ENCODE measurements around the gene SPIRE2.

Gene SPIRE2

GRCh38 chr16:89918453-89919347 lies 90.4 kb downstream of the SPIRE2 start, which contains the start of gene MC1R:
Gene MC1R, plus strand, starts transcription at chr16:89918862. Its CDS starts 397 bp downstream, at chr16:89919259.
- DNase-seq, result no peak

GRCh38 chr16:89919535-89920406 lies 91.5 kb downstream of the SPIRE2 start:
- DNase-seq, result no peak

- no peak for DNase-seq
Measured at GRCh38 chr16:89920723-89921122, 92.4 kb downstream of the SPIRE2 start.

All from CD4-positive, alpha-beta T cell treated with Interferon gamma for 1 hour (primary cell).